ENCODE results near the gene LRRC66. TPM values are rescaled to one million over a fixed set of nuclear protein-coding genes. Genes with fewer than 3 reads are reported as not detected.

The LRRC66 gene
- total and polyA plus RNA-seq, 9 of the 15 experiments (the other 6 are each of a cell fraction or from before 2014, with no cell fraction given): not detected

GRCh38 chr4:52052475-52052780 lies 32.3 kb upstream of the LRRC66 start:
- no peaks in the 10 kb centered on the region for H3K9me1 ChIP-seq (ENCODE audit: control insufficient read depth, insufficient read depth, low read length)
- no peak for DNase-seq (ENCODE audit: extremely low read depth in 1 of 4, low spot score in 3 of 4)
- H3K4me3 ChIP-seq: no peak overlapping the region
- no peaks in the 10 kb centered on the region for H3K79me2 ChIP-seq (ENCODE audit: control insufficient read depth, insufficient read depth, low read length)
- H3K4me1 ChIP-seq (replicated peaks in 1 of 2; ENCODE audit: control insufficient read depth in 2 of 2, insufficient read depth in 2 of 2, low read length in 2 of 2): no peaks in the 10 kb centered on the region; a peak in 1 of 5 replicates
- no peak overlapping the region for H3K9ac ChIP-seq (ENCODE audit: insufficient read depth in 1 of 2, low read depth in 2 of 2, low read length in 2 of 2)
- ATAC-seq: no peak
- H3K36me3 ChIP-seq (ENCODE audit: control insufficient read depth, insufficient read depth, low read length): no peaks in the 10 kb centered on the region
- 1% methylated on average over 7 of the region's 7 CpGs for WGBS (ENCODE audit: insufficient coverage, low coverage, missing lambda C conversion rate)
- H3K27ac ChIP-seq (ENCODE audit: extremely low read depth, low read depth, low read length): no peak overlapping the region
- no peaks in the 10 kb centered on the region for H4K20me1 ChIP-seq (replicated peaks; ENCODE audit: control insufficient read depth, insufficient read depth, low read length)
- H2AFZ ChIP-seq (ENCODE audit: low read depth, low read length): no peak overlapping the region
- H3K9me3 ChIP-seq (replicated peaks; ENCODE audit: control insufficient read depth, insufficient read depth, low read depth, low read length): no peaks in the 10 kb centered on the region
- CTCF ChIA-PET (ENCODE audit: low intra/inter-chr PET ratio): no interaction called here
- intact Hi-C loops (cut with micrococcal nuclease): no loop called here
- no peak overlapping the region for H3K4me2 ChIP-seq (ENCODE audit: insufficient read depth, low read length)
- no peak for FAIRE-seq
- POLR2A ChIA-PET: interaction anchor here (0.7 kb wide), 1 partner anchor 16 kb away, joined by 3 read pairs; no protein-coding TSS in a partner anchor
- TF ChIP-seq ZNF79 (CRISPR knock-in tag; IDR thresholded peaks at IDR 0.05; ENCODE audit: low read depth) (no peak), BDP1 (IDR thresholded peaks at IDR 0.05; ENCODE audit: insufficient read depth, insufficient read length) (no peak), ZNF766 (CRISPR knock-in tag; conservative IDR thresholded peaks at IDR 0.05) (no peak), MEF2A (IDR thresholded peaks at IDR 0.05; ENCODE audit: control insufficient read depth, low read depth, low read length) (no peak), JUND (IDR thresholded peaks at IDR 0.05; ENCODE audit: borderline replicate concordance, low read depth, low read length) (no peak), JUND (tag; IDR thresholded peaks at IDR 0.05; ENCODE audit: borderline replicate concordance, low read depth, low read length) (no peak)
- no TSS peak for BruUV-seq (replicated peaks)
- in situ Hi-C loops (cut with MboI): no loop called here
- peaks cover 0 to 14% of the 10 kb centered on the region in 2 experiments; a peak in 2 of 5 replicates for H3K27me3 ChIP-seq (ENCODE audit: control insufficient read depth in 2 of 2, insufficient read depth in 2 of 2, low read length in 2 of 2)
